Dedifferentiated amniotic fluid mesenchymal stem cell (primary cell): Measurements from ENCODE around the gene PPM1L.

Experiments used
- DNase-seq: peaks from one replicate; pipeline ENCODE4 v3.0.0-alpha.2; 2016; ENCODE audit errors: extremely low spot score

The PPM1L gene

DNA sequence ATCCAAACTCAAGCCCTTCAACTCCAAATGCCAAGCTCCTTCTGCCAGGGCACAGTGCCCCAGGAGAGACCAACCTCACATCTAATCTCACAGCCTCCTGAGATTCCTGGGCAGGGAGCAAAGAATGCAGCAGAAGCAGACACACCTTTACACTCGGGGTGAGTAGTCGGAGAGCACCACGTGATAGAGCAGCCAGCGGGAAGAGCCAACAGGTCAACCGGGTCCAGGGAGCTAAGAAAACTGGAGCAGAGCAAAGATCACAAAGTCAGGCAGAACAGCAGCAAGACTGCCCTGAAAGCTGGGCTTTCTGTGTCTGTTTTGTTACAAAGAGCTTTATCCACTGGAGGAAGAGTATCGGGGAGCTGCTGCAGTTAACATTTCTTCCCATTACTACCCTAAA is 345.0 kb downstream of the PPM1L start:
- DNase-seq: no peak

DNA sequence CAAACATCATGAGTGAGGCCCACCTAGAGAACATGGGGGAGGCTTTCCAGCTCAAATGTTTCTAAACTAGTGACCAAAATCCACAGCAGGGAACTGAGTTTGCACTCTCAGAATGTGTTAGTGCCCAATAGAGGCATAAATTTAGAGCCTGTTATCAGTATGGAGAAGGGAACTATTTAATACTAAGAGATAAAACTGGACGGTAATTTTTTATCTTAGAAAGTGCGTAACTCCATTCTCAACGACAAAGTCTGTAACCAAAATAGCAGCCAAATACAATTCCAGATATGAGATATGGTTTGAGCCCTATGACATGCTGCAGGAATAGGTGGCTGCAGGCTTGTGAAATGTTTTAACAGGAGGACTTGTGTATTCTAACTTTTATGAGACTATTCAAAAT is 345.6 kb downstream of the PPM1L start:
- no peak for DNase-seq

DNA sequence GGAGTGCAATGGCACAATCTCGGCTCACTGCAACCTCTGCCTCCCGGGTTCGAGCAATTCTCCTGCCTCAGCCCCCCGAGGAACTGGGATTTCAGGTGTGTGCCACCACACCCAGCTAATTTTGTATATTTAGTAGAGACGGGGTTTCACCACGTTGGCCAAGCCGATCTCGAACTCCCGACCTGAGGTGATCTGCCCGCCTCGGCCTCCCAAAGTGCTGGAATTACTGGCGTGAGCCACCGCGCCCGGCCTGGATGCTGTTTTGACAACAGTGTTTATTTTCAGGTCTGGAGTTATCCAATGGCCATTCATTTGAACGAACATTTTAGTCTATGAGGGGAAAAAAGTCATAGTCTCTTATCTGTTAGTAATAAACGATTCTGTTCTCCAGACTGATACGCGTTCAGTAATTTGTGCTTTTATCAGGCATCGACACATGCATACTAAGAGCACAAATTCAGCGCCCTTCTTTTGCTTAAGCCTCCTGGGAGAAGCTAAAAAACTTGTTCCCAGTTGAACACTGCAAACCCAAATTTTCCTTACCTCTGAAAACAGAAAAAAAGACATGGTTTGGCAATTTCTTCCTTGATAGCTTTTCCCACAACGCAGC is 347.9 kb downstream of the PPM1L start:
- DNase-seq: no peak

DNA sequence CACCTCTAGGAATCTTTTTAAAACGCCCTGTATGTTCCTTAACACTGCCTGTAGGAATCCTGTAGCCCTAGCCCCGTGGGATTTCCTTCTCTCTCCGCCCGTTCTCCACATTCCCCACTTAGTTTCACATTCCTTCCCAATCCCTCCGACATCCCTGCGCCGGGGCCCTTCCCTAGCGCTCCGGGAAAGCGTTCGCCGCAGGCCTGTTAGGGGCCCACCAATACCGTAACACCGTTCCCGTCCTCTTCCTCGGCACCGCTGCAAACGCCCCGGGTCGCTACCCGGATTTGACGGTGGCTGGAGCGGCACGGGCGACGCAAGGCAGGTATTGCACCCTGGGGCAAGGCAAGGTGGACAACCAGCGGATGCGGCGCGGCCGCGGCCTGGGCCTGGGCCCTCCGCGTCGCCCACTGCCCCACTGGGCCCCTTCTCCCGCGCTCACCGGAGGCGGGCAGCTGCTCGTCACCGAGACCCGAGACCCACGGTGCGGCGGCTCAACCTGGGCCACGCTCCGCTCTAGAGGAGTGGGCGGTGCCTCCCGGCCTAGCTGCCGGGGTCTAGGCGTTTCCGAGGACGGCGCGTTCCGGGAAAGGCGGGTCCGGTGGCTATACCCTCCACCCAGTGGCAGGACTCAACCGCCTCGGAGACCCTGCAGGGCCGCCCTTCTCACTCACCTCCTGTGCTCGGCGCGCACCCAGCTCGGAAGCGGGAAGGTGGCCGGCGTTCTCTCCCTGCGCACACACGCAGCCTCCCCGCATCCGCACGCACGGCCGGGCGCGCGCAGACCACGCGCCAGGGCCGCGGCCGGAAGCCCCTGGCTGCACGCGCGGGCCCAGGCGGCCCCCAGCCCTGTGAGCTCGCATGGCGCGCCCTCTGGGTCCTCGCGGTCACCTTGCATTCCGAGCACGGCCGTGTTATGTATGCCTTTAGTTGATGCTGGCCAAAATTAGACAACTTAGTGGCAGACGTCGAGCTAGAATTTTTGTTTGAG is 348.8 kb downstream of the PPM1L start, which contains the start of gene B3GALNT1:
Gene B3GALNT1 (minus strand): TSS at position 789 of the 991 bp plus-strand sequence. CDS start 18,595 bp downstream, outside the sequence.
- peak; percentile 55 for DNase-seq

DNA sequence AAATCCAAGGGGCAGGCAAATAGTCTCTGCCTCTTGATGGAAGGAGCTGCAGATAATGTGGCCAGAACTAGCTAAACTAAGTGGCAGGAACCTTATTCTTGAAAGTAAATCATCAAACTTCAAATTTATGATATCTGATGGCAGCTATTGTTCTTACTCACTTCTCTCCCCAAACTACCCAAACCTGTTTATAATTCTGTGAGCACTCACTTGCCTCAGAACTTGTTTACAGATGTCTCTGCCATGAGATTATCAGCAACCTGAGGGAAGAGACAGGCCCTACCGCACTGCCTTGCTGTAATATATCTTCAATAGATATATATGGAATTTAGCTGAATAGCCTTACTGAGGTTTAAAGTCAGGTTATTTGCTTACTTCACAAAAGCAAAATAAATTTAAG is 351.3 kb downstream of the PPM1L start:
- DNase-seq: no peak

DNA sequence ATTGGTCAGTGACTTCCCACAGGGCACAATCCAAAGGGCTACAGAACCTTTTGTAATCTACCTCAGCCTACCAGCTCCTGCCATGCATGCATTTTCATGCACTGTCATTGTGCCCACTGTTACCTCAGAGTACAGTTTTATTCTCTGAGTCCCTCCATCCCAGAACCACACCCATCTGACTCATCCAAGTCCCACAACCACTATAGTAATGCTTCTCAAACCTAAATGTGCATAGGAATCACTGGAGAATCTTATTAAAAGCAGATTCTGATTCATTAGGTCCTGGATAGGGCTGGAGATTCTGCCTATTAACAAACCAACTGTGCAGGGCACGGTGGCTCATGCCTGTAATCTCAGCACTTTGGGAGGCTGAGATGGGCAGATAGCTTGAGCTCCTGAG is 352.8 kb downstream of the PPM1L start:
- no peak for DNase-seq

DNA sequence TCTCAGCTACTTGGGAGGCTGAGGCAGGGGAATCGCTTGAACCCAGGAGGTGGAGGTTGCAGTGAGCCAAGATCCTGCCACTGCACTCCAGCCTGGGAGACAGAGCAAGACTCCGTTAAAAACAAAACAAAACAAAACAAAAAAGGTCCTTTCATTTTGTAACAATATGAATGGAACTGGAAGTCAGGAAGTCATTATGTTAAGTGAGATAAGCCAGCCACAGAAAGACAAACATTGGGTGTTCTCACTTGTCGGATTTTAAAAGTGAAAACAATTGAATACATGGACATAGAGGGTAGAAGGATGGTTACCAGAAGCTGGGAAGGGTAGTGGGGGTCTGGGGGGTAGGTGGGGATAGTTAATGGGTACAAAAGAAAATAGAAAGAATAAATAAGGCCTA is 361.6 kb downstream of the PPM1L start:
- DNase-seq: no peak

DNA sequence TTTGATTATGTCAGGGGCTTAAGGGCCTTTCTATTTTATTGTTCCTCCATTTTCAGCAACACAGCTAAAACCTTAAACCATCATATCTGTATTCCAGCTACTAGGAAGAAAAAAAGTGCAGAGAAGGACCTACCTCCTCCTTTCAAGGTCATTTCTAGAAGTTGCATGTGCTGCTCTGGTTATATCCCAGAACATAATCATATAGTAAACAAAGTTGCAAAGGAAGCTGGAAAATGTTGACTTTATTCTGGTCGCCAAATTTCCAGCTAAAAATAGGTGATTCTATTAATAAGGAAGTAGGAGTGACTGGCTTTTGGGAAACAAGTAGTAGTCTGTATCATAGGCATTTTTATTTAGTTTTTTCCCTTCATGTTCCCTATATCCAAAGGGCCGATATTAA is 370.5 kb downstream of the PPM1L start:
- DNase-seq: no peak
